Measurements from ENCODE around the gene HIF1A. TPM values are rescaled to one million over a fixed set of nuclear protein-coding genes. Genes with fewer than 3 reads are reported as not detected.

HIF1A gene
- total and polyA plus RNA-seq, 9 donors, result 51.8 to 86.7 (median 59.1) TPM

- DNase-seq, result no peak
- peaks cover 12% of the 10 kb centered on the region for H3K4me1 ChIP-seq (ENCODE audit: control insufficient read depth, insufficient read depth, low read length)
- no peak overlapping the region for H3K4me3 ChIP-seq (ENCODE audit: low read length)
- H3K36me3 ChIP-seq (ENCODE audit: control insufficient read depth, insufficient read depth, low read length), result peaks cover 13% of the 10 kb centered on the region
- no peaks in the 10 kb centered on the region for H3K9me3 ChIP-seq (replicated peaks; ENCODE audit: control insufficient read depth, low read depth, low read length)
- H3K27me3 ChIP-seq (ENCODE audit: control insufficient read depth, insufficient read depth, low read length), result no peaks in the 10 kb centered on the region
- no peak overlapping the region for H3K27ac ChIP-seq (ENCODE audit: low read length)
- WGBS (ENCODE audit: insufficient coverage), result 50% methylated on average over 2 of the region's 5 CpGs
These were observed 70.8 kb downstream of the HIF1A start for GRCh38 chr14:61766151-61766550.

DNA sequence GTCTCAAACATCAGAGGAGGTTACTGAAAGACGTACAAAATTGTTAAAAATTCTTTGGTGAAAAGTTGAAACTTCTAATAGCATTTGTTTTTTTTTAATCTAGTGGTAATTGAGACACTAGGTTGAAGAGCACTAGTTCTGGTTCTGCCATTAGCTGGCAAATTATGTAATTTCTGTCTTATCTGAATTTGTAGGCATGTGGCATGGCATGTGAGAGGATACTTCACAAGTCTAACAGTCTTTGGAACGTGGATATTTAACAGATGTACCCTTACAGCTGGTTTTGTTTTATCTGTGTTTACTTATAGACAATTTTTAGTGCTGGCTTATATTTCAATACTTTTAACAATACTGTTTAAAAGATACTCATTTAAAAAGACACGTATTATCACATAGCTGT lies 72.9 kb downstream of the HIF1A start:
- Histone ChIP-seq H3K9me3 (replicated peaks; ENCODE audit: control insufficient read depth, low read depth, low read length) (no peaks in the 10 kb centered on the region), H3K27me3 (ENCODE audit: control insufficient read depth, insufficient read depth, low read length) (no peaks in the 10 kb centered on the region), H3K27ac (ENCODE audit: low read length) (no peak overlapping the region), H3K4me3 (ENCODE audit: low read length) (no peak overlapping the region), H3K4me1 (ENCODE audit: control insufficient read depth, insufficient read depth, low read length) (peaks cover 5% of the 10 kb centered on the region), H3K36me3 (ENCODE audit: control insufficient read depth, insufficient read depth, low read length) (peaks cover 26% of the 10 kb centered on the region)
- no peak for DNase-seq
- WGBS (ENCODE audit: insufficient coverage), result no CpG with 5 or more reads among the region's 3 CpGs

DNA sequence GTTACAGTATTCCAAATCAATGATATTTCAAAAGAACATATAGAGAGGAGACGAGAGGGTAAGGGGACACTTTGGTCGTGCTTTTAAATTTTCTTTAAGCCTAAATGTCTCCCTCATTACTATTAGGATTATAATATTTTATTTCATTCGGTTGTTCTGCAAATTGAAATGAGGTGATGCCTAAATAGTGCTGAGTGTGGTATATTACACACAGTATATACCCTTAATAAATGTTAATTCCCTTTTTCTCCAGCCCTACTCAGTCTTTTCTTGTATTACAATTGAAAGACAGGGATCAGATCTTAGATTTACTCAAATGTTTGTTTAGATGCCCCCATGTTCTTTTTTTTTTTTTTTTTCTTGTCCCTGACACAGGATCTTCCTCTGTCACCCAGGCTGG lies 74.6 kb downstream of the HIF1A start:
- H3K27me3 ChIP-seq (ENCODE audit: control insufficient read depth, insufficient read depth, low read length), result no peaks in the 10 kb centered on the region
- no peak overlapping the region for H3K27ac ChIP-seq (ENCODE audit: low read length)
- no peaks in the 10 kb centered on the region for H3K9me3 ChIP-seq (replicated peaks; ENCODE audit: control insufficient read depth, low read depth, low read length)
- H3K36me3 ChIP-seq (ENCODE audit: control insufficient read depth, insufficient read depth, low read length), result peaks cover 29% of the 10 kb centered on the region
- WGBS (ENCODE audit: insufficient coverage), result no CpG with 5 or more reads among the region's 3 CpGs
- H3K4me1 ChIP-seq (ENCODE audit: control insufficient read depth, insufficient read depth, low read length), result no peaks in the 10 kb centered on the region
- no peak for DNase-seq
- H3K4me3 ChIP-seq (ENCODE audit: low read length), result no peak overlapping the region

- WGBS (ENCODE audit: insufficient coverage), result 100% methylated on average over 1 of the region's 1 CpG
- no peaks in the 10 kb centered on the region for H3K9me3 ChIP-seq (replicated peaks; ENCODE audit: control insufficient read depth, low read depth, low read length)
- no peak overlapping the region for H3K4me3 ChIP-seq (ENCODE audit: low read length)
- H3K27ac ChIP-seq (ENCODE audit: low read length), result no peak overlapping the region
- DNase-seq, result no peak
- no peaks in the 10 kb centered on the region for H3K27me3 ChIP-seq (ENCODE audit: control insufficient read depth, insufficient read depth, low read length)
- H3K36me3 ChIP-seq (ENCODE audit: control insufficient read depth, insufficient read depth, low read length), result peaks cover 37% of the 10 kb centered on the region
- H3K4me1 ChIP-seq (ENCODE audit: control insufficient read depth, insufficient read depth, low read length), result no peaks in the 10 kb centered on the region
These were observed 79.5 kb downstream of the HIF1A start for GRCh38 chr14:61774861-61775260.

- no peaks in the 10 kb centered on the region for H3K4me1 ChIP-seq (ENCODE audit: control insufficient read depth, insufficient read depth, low read length)
- peaks cover 20% of the 10 kb centered on the region for H3K36me3 ChIP-seq (ENCODE audit: control insufficient read depth, insufficient read depth, low read length)
These were observed 84.8 kb downstream of the HIF1A start for GRCh38 chr14:61780125-61780524.

DNA sequence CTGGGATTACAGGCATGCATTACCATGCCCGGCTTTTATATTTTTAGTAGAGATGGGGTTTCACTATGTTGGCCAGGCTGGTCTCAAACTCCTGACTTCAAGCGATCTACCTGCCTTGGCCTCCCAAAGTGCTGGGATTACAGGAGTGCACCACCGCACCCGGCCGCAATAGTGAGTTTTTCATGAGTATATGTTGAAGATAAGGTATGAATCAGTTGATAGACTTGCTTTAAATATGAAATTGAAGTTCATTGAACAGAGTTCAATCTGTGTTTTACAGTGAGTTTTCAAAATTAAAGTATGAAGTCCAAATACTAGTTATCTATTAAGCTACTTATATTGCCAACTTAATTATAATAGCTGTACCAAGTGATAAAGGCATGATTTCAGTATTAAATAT lies 102.0 kb downstream of the HIF1A start:
- H3K27ac ChIP-seq (ENCODE audit: low read length), result no peak overlapping the region
- peaks cover 3% of the 10 kb centered on the region for H3K36me3 ChIP-seq (ENCODE audit: control insufficient read depth, insufficient read depth, low read length)
- 93% methylated on average over 5 of the region's 5 CpGs for WGBS (ENCODE audit: insufficient coverage)
- H3K27me3 ChIP-seq (ENCODE audit: control insufficient read depth, insufficient read depth, low read length), result no peaks in the 10 kb centered on the region
- no peaks in the 10 kb centered on the region for H3K9me3 ChIP-seq (replicated peaks; ENCODE audit: control insufficient read depth, low read depth, low read length)
- no peak for DNase-seq
- no peak overlapping the region for H3K4me3 ChIP-seq (ENCODE audit: low read length)
- no peaks in the 10 kb centered on the region for H3K4me1 ChIP-seq (ENCODE audit: control insufficient read depth, insufficient read depth, low read length)

More at GRCh38 chr14:61780125-61780524, 84.8 kb downstream of the HIF1A start:
- DNase-seq, result no peak
- 60% methylated on average over 1 of the region's 3 CpGs for WGBS (ENCODE audit: insufficient coverage)
- Histone ChIP-seq H3K27ac (ENCODE audit: low read length) (no peak overlapping the region), H3K9me3 (replicated peaks; ENCODE audit: control insufficient read depth, low read depth, low read length) (no peaks in the 10 kb centered on the region), H3K27me3 (ENCODE audit: control insufficient read depth, insufficient read depth, low read length) (no peaks in the 10 kb centered on the region), H3K4me3 (ENCODE audit: low read length) (no peak overlapping the region)

Other genes with a start within 250 kb of the HIF1A start
- 4.6 TPM for gene SNAPC1, start 66.9 kb downstream of the HIF1A start, total RNA-seq
- 1 to 10 TPM; 5.3 to 6.5 (median 5.8) TPM for gene SNAPC1, start 66.9 kb downstream of the HIF1A start, polyA plus RNA-seq (ENCODE audit: insufficient read depth in 1 of 8, insufficient read length in 8 of 8, low replicate concordance in 1 of 8)
- gene SYT16, start 117.2 kb downstream of the HIF1A start, total RNA-seq, result 0.13 TPM
- gene SYT16, start 117.2 kb downstream of the HIF1A start, polyA plus RNA-seq (ENCODE audit: insufficient read depth in 1 of 8, insufficient read length in 8 of 8, low replicate concordance in 1 of 8), result under 1 TPM; 0.03 to 0.56 (median 0.06) TPM

All from muscle of leg (tissue), 11 donors.